Astrocyte (in vitro differentiated cells and primary cell): ENCODE measurements around the gene LRRIQ1.

Experiments used
- CTCF ChIP-seq: IDR thresholded peaks from 2 replicates; pipeline ENCODE4 v1.5.1; 2011; ENCODE audit warnings: low read depth, mild to moderate bottlenecking, inconsistent platforms, low read length, moderate library complexity; ENCODE audit not compliant: insufficient read depth
- EZH2 ChIP-seq: IDR thresholded peaks from 2 replicates; pipeline ENCODE4 v1.6.1; 2012; ENCODE audit warnings: mild to moderate bottlenecking, low read length, inconsistent platforms; ENCODE audit not compliant: insufficient read depth

GRCh38 chr12:85279449-85280164, 243.5 kb downstream of the LRRIQ1 start:
- TF ChIP-seq CTCF (no peak), EZH2 (no peak)
